ENCODE results near the gene UGT1A8. TPM values are rescaled to one million over a fixed set of nuclear protein-coding genes. Genes with fewer than 3 reads are reported as not detected.

Gene UGT1A8
- polyA plus RNA-seq, 1 of the 3 experiments (the other 2 are of a cell fraction): not detected

DNA sequence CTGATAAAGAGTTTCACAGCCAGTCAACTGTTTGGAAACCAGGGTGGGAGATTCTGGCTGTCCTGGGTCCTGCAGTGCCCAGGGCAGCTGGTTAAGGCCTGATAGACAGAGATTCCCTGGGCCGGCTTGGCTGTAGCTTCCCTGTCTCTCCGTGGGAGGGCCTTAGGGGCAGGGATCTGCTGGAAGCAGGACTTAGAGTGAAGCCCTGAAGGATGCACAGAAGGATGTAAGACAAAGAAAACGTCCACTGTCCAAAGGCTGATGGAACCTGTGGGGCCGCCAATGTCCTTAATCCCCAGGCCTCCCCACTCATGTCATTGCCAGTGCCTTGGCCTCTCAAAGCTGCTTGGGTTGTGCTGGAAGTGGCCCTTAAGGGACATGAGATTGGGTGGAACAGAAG, 193.7 kb downstream of the UGT1A8 start:
- CTCF ChIA-PET: no interaction called here

DNA sequence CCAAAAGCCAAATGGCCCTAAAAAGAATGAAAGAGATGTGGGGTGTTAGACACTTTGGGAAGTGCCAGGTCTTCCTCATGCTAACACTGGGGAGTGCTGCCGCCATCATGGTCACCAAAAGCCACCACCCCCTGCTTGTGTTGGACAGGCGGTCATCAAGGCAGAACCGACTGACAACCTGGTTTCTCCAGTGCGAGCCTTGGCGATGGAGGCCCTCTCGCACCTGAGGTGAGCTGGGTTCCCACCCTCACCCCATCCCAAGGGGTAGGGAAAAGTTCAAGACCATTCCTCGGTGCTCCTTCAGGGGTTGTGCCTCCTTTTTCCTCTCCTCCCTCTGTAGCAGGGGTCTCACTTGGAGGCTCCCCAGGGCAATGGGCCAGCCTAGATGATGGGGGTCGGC, 194.3 kb downstream of the UGT1A8 start:
- ChIA-PET CTCF (no interaction called here), POLR2A (no interaction called here)
- 14% methylated on average over 1 of the region's 8 CpGs for WGBS (ENCODE audit: low lambda C conversion rate)
- TF ChIP-seq CHD2 (IDR thresholded peaks at IDR 0.05; ENCODE audit: low read length, partially characterized antibody): no peak
- TF ChIP-seq, protein P1, sequence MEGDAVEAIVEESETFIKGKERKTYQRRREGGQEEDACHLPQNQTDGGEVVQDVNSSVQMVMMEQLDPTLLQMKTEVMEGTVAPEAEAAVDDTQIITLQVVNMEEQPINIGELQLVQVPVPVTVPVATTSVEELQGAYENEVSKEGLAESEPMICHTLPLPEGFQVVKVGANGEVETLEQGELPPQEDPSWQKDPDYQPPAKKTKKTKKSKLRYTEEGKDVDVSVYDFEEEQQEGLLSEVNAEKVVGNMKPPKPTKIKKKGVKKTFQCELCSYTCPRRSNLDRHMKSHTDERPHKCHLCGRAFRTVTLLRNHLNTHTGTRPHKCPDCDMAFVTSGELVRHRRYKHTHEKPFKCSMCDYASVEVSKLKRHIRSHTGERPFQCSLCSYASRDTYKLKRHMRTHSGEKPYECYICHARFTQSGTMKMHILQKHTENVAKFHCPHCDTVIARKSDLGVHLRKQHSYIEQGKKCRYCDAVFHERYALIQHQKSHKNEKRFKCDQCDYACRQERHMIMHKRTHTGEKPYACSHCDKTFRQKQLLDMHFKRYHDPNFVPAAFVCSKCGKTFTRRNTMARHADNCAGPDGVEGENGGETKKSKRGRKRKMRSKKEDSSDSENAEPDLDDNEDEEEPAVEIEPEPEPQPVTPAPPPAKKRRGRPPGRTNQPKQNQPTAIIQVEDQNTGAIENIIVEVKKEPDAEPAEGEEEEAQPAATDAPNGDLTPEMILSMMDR (IDR thresholded peaks at IDR 0.05): no peak
- no peak for TF ChIP-seq EZH2phosphoT487 (IDR thresholded peaks at IDR 0.05; ENCODE audit: borderline replicate concordance, low read depth)
- no peak for TF ChIP-seq YY1 (IDR thresholded peaks at IDR 0.05; ENCODE audit: low read depth)
- TF ChIP-seq, protein P2, sequence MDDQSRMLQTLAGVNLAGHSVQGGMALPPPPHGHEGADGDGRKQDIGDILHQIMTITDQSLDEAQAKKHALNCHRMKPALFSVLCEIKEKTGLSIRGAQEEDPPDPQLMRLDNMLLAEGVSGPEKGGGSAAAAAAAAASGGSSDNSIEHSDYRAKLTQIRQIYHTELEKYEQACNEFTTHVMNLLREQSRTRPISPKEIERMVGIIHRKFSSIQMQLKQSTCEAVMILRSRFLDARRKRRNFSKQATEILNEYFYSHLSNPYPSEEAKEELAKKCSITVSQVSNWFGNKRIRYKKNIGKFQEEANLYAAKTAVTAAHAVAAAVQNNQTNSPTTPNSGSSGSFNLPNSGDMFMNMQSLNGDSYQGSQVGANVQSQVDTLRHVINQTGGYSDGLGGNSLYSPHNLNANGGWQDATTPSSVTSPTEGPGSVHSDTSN (IDR thresholded peaks at IDR 0.05): no peak
- TF ChIP-seq, protein P3, sequence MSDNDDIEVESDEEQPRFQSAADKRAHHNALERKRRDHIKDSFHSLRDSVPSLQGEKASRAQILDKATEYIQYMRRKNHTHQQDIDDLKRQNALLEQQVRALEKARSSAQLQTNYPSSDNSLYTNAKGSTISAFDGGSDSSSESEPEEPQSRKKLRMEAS (IDR thresholded peaks at IDR 0.05; ENCODE audit: low read depth): no peak
- no peak for TF ChIP-seq RFX5 (IDR thresholded peaks at IDR 0.05; ENCODE audit: low read length)
- no peak for TF ChIP-seq JUND (IDR thresholded peaks at IDR 0.05)
- no peak for TF ChIP-seq GABPA (IDR thresholded peaks at IDR 0.05; ENCODE audit: low read depth)
- TF ChIP-seq ELF1 (IDR thresholded peaks at IDR 0.05): no peak
- no peak for TF ChIP-seq TAF1 (IDR thresholded peaks at IDR 0.05; ENCODE audit: borderline replicate concordance, low read depth, low read length)
- TF ChIP-seq RCOR1 (IDR thresholded peaks at IDR 0.05; ENCODE audit: low read length): no peak
- no peak for TF ChIP-seq FOSL2 (IDR thresholded peaks at IDR 0.05; ENCODE audit: borderline replicate concordance, low read depth)
- TF ChIP-seq RAD21 (IDR thresholded peaks at IDR 0.05; ENCODE audit: low read length): no peak

More for the DNA sequence above, 193.7 kb downstream of the UGT1A8 start:
- Histone ChIP-seq H3K27me3 (ENCODE audit: insufficient read depth) (no peaks in the 10 kb centered on the region; the same call in 1 of the 2 replicates), H3K4me3 (ENCODE audit: low read depth in 2 of 2, low read length in 1 of 2) (no peak overlapping the region), H3K9me3 (no peaks in the 10 kb centered on the region; the same call in 1 of the 2 replicates), H3K4me2 (no peak overlapping the region), H3K79me2 (ENCODE audit: insufficient read depth) (no peaks in the 10 kb centered on the region), H3K9me2 (no peaks in the 10 kb centered on the region), H3F3A (replicated peaks; ENCODE audit: insufficient read depth) (no peaks in the 10 kb centered on the region), H3K4me1 (ENCODE audit: control insufficient read depth in 1 of 2, insufficient read depth in 2 of 2, low read depth in 1 of 2, low read length in 1 of 2) (no peaks in the 10 kb centered on the region), H3K9ac (no peak overlapping the region), H2AFZ (ENCODE audit: low read depth) (no peak overlapping the region), H3K27ac (ENCODE audit: low read depth in 2 of 2, low read length in 1 of 2) (no peak overlapping the region), H4K20me1 (ENCODE audit: insufficient read depth) (no peaks in the 10 kb centered on the region), H3K36me3 (replicated peaks in 1 of 2; ENCODE audit: control insufficient read depth in 1 of 2, insufficient read depth in 2 of 2, low read length in 1 of 2) (no peaks in the 10 kb centered on the region)
- POLR2A ChIA-PET: no interaction called here
- 66% methylated on average over 3 of the region's 4 CpGs for WGBS (ENCODE audit: low lambda C conversion rate)
- TF ChIP-seq FOXM1 (IDR thresholded peaks at IDR 0.05; ENCODE audit: low read depth) (no peak), NFIC (IDR thresholded peaks at IDR 0.05; ENCODE audit: borderline replicate concordance) (no peak), MXI1 (IDR thresholded peaks at IDR 0.05; ENCODE audit: low read depth, low read length) (no peak), RFX5 (IDR thresholded peaks at IDR 0.05; ENCODE audit: low read length) (no peak), RCOR1 (IDR thresholded peaks at IDR 0.05; ENCODE audit: low read length) (no peak)
- TF ChIP-seq, protein P4, sequence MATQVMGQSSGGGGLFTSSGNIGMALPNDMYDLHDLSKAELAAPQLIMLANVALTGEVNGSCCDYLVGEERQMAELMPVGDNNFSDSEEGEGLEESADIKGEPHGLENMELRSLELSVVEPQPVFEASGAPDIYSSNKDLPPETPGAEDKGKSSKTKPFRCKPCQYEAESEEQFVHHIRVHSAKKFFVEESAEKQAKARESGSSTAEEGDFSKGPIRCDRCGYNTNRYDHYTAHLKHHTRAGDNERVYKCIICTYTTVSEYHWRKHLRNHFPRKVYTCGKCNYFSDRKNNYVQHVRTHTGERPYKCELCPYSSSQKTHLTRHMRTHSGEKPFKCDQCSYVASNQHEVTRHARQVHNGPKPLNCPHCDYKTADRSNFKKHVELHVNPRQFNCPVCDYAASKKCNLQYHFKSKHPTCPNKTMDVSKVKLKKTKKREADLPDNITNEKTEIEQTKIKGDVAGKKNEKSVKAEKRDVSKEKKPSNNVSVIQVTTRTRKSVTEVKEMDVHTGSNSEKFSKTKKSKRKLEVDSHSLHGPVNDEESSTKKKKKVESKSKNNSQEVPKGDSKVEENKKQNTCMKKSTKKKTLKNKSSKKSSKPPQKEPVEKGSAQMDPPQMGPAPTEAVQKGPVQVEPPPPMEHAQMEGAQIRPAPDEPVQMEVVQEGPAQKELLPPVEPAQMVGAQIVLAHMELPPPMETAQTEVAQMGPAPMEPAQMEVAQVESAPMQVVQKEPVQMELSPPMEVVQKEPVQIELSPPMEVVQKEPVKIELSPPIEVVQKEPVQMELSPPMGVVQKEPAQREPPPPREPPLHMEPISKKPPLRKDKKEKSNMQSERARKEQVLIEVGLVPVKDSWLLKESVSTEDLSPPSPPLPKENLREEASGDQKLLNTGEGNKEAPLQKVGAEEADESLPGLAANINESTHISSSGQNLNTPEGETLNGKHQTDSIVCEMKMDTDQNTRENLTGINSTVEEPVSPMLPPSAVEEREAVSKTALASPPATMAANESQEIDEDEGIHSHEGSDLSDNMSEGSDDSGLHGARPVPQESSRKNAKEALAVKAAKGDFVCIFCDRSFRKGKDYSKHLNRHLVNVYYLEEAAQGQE (IDR thresholded peaks at IDR 0.05; ENCODE audit: low read depth, low read length): no peak
- TF ChIP-seq, protein P5, sequence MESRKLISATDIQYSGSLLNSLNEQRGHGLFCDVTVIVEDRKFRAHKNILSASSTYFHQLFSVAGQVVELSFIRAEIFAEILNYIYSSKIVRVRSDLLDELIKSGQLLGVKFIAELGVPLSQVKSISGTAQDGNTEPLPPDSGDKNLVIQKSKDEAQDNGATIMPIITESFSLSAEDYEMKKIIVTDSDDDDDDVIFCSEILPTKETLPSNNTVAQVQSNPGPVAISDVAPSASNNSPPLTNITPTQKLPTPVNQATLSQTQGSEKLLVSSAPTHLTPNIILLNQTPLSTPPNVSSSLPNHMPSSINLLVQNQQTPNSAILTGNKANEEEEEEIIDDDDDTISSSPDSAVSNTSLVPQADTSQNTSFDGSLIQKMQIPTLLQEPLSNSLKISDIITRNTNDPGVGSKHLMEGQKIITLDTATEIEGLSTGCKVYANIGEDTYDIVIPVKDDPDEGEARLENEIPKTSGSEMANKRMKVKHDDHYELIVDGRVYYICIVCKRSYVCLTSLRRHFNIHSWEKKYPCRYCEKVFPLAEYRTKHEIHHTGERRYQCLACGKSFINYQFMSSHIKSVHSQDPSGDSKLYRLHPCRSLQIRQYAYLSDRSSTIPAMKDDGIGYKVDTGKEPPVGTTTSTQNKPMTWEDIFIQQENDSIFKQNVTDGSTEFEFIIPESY (IDR thresholded peaks at IDR 0.05; ENCODE audit: borderline replicate concordance, low read depth): no peak
- no peak for DNase-seq

More for the DNA sequence above, 194.3 kb downstream of the UGT1A8 start:
- Histone ChIP-seq H3K4me1 (ENCODE audit: control insufficient read depth in 1 of 2, insufficient read depth in 2 of 2, low read depth in 1 of 2, low read length in 1 of 2) (peaks cover 0 to 3% of the 10 kb centered on the region in 2 experiments; a peak in 1 of 4 replicates), H3K79me2 (ENCODE audit: insufficient read depth) (no peaks in the 10 kb centered on the region), H3K9ac (no peak overlapping the region), H3K4me2 (no peak overlapping the region), H4K20me1 (ENCODE audit: insufficient read depth) (no peaks in the 10 kb centered on the region), H3K27me3 (ENCODE audit: insufficient read depth) (no peaks in the 10 kb centered on the region; the same call in 1 of the 2 replicates), H3F3A (replicated peaks; ENCODE audit: insufficient read depth) (no peaks in the 10 kb centered on the region), H2AFZ (ENCODE audit: low read depth) (no peak overlapping the region), H3K27ac (ENCODE audit: low read depth in 2 of 2, low read length in 1 of 2) (no peak overlapping the region), H3K4me3 (ENCODE audit: low read depth in 2 of 2, low read length in 1 of 2) (no peak overlapping the region), H3K9me2 (no peaks in the 10 kb centered on the region), H3K36me3 (replicated peaks in 1 of 2; ENCODE audit: control insufficient read depth in 1 of 2, insufficient read depth in 2 of 2, low read length in 1 of 2) (no peaks in the 10 kb centered on the region), H3K9me3 (no peaks in the 10 kb centered on the region)
- no peak for DNase-seq

Measured in SK-N-SH (cell line).